T-helper 1 cell treated with Interleukin-12 subunit alpha and Interleukin-12 subunit beta and Interleukin-4 antibody, amounts not matched to agents 30 ng/mL and 1 ng/mL, for 36 hours (primary cell): Measurements from ENCODE around the gene RCAN3. TPM values are rescaled to one million over a fixed set of nuclear protein-coding genes. Genes with fewer than 3 reads are reported as not detected.
"Not testable (repeated sequence)": the region's sequence is repeated elsewhere in the genome, so short reads cannot be mapped to it uniquely, and the experiment has no call there.

Experiments
- intact Hi-C: fragments of 100-400 bp; cut with micrococcal nuclease; formaldehyde crosslinking; loops from one replicate; pipeline ENCODE4 v1.15.1; 2024
- total RNA-seq: library from RNA; stranded (reverse); gene quantifications from 2 replicates; pipeline ENCODE4 v1.2.3, GENCODE V29; 2022

RCAN3 gene
- total RNA-seq, 1 donor from 2014 or later, result 55.5 TPM

DNA sequence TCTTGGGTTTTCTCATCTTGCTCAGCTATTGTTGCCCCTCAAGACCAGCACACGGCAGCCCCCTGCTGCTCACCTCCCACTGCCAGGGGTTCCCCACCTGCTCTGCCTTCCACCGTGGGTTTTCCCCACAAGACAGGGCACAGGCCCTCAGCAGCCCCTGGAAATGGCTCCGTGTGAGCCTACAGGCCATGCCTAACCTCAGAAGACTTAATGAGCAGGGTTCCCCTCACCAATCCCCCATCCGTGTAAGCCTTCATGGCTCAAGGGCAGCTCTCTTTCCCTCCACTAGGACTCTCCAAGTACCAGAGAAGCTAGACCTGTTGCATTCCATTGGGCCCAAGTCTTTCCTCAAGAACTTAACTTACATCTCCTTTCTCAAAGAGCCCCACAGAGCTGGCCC, 18.4 kb upstream of the RCAN3 start:
- intact Hi-C loops, result loop anchor here (5.0 kb wide), 1 partner anchor 158 kb away; the partner anchor contains the start of gene SRRM1

- intact Hi-C loops, result loop anchor here (1.0 kb wide), 2 partner anchors 16 to 71 kb away; partner anchors contain the start of genes NIPAL3 and RCAN3
Measured at GRCh38 chr1:24486331-24487065, 16.1 kb upstream of the RCAN3 start.

DNA sequence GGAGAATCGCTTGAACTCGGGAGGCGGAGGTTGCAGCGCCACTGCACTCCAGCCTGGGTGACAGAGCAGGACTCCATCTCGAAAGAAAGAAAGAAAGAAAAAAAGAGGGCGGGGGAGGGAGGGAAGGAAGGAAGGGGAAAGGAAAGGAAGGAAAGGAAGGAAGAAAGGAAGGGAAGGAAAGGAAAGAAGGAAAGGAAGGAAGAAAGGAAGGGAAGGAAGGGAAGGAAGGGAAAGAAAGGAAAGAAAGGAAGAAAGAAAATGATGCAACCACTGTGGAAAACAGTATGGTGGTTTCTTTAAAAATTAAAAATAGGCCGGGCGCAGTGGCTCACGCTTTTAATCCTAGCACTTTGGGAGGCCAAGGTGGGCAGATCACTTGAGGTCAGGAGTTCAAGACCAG, 15.2 kb upstream of the RCAN3 start:
- intact Hi-C loops, result no loop called here

DNA sequence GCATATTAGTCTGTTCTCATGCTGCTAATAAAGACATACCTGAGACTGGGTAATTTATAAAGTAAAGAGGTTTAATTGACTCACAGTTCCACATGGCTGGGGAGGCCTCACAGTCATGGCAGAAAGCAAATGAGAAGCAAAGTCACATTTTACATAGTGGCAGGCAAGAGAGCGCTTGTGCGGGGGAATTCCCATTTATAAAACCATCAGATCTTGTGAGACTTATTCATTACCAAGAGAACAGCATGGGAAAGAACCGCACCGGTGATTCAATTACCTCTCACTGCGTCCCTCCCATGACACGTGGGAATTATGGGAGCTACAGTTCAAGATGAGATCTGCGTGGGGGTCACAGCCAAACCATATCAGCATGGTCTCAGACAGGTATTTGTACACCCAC, 14.5 kb upstream of the RCAN3 start:
- intact Hi-C loops, result not testable (repeated sequence)

DNA sequence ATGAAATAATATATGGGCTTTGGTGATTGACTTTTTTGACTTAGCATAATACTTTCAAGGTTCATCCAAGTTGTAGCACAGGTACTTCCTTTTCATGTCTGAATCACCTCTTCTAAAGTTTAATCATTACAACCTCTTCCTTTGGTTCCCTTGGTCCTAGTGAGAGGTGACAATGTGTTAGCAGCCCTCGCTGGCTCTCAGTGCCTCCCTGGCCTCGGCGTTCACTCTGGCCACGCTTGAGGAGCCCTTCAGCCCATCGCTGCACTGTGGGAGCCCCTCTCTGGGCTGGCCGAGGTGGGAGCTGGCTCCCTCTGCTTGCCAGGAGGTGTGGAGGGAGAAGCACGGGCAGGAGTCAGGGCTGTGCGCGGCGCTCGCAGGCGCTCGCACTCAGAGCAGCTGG, 13.0 kb upstream of the RCAN3 start:
- intact Hi-C loops, result no loop called here

- intact Hi-C loops, result no loop called here
Measured at GRCh38 chr1:24490101-24490781, 12.4 kb upstream of the RCAN3 start.

DNA sequence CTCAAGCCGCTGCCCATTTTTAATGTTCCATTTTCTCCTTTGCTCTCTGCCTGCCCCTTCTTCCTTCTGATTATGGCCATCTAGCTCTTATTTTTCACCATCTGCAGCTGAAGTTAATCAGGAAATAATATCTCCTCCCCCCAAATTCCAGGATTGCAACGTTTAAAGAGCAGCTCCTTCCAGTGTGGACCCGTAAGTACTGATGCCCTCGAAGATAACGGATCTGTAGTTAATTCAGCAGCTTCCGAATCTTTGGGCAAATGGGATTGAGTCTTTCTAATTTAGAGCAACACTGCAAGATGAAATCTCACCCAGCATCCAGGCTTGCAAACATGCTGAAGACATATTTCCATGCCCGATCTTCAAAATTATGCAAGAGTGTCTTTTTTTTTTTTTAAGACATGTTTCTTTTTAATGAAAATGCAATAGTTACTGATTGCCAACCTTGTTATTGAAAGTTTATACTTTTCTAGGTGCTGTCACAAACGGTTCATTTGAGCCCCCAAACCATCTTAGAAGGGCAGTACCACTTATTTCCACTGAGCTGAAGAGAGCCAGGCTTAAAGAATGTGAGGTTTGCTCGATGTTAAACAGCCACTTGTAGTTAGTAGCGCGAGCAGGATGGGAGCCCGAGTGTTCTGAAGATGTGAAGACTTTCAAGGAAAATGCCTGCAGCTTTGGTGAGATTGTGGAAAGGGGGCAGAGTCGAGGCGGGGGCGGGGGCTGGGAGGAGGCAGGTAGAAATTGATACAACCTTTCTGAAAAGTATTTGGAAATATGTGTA, 10.9 kb upstream of the RCAN3 start:
- intact Hi-C loops, result no loop called here

GRCh38 chr1:24492935-24493334, 9.7 kb upstream of the RCAN3 start:
- intact Hi-C loops, result not testable (repeated sequence)

- intact Hi-C loops, result no loop called here
Measured at GRCh38 chr1:24493785-24494184, 8.9 kb upstream of the RCAN3 start.

DNA sequence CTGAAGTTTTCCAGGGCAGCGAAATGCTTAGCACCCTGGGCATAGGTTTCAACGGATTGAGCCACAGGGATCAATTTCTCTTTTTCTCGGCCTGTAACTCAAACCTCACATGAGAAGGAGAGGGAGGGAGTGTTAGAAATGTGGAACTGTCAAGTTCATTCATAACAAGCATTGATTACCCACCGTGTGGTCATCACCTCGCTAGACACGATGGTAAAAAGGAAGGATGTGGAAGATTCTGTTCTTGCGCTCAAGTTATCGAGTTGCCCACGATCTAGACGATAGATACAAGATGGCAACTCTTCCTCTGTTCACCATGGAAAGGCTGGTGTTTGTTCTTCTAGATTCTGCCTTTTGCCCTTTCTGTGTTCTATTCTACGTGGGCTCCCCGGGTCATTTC, 4.0 kb upstream of the RCAN3 start:
- intact Hi-C loops, result no loop called here

DNA sequence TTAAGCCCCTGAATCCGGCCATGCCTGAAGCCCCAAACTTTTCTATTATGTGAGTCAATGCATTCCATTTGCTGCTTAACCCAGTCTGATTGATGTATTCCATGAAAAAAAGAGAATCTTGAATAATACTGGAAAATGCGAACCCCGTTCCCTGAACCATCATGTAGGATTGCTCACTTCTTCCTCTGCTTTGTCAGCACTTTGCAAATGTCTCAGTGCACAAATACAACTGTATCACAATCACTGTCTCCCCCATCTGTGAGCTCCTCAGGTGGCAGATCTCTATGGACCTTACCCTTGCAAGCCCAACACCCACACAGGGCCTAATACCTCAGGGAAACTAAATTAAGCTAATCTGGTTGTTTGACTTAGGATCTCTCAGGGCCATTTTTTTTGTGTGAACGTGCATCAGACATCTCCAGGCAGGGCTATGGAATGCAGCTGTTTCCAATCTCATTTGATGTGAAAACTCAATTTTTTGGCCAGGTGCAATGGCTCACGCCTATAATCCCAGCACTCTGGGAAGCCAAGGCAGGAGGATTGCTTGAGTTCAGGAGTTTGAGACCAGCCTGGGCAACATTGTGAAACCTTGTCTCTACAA, 2.1 kb upstream of the RCAN3 start:
- intact Hi-C loops, result loop anchor here (5.0 to 10.0 kb wide), 3 partner anchors 306 to 744 kb away; partner anchors contain the start of genes RSRP1 and SRSF10

DNA sequence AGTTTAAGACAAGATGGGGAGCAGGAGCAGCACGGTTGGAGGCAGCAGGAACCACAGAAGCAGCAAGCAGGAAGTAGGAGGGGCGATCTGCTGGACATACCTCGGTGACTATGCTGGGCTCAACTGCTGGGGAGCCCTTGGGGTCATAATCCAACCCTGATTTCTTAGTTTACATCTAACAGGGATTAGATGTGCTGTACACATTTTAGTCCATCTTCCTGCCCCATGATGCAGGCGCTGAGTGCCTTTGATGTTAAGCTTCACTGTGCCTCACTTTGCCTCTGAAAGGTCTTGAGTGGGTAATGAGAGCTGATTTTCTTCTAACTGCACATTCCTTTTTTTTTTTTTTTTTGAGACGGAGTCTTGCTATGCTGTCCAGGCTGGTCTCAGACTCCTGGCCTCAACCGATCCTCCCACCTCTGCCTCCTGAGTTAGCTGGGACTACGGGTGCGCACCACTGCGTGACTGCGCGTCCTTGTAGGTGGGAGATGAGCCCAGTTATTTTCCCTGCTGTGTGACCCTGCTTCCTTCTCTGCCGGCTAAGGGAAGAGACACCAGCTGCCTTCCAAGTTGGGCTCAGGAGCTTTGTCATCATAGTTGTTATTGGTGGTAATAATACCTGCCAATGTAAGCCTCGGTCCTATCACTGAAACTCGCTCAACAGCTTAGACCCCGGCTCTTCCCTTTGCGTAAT, 1.1 kb upstream of the RCAN3 start:
- intact Hi-C loops, result loop anchor here (1.0 to 10.0 kb wide), 10 partner anchors 15 to 743 kb away; partner anchors contain the start of genes NIPAL3, PNRC2, RSRP1 and SRRM1

- intact Hi-C loops, result loop anchor here (1.0 to 10.0 kb wide), 10 partner anchors 16 to 743 kb away; partner anchors contain the start of genes NIPAL3, PNRC2, RSRP1 and SRRM1
Measured at GRCh38 chr1:24502065-24502708, 449 bp upstream of the RCAN3 start.

GRCh38 chr1:24503059-24503751, 569 bp downstream of the RCAN3 start:
- intact Hi-C loops, result loop anchor here (2.0 to 10.0 kb wide), 4 partner anchors 308 to 742 kb away; partner anchors contain the start of genes PNRC2, RSRP1 and SRSF10

GRCh38 chr1:24503870-24504523, 1.4 kb downstream of the RCAN3 start:
- intact Hi-C loops, result loop anchor here (2.0 to 10.0 kb wide), 4 partner anchors 309 to 741 kb away; partner anchors contain the start of genes PNRC2, RSRP1 and SRSF10

DNA sequence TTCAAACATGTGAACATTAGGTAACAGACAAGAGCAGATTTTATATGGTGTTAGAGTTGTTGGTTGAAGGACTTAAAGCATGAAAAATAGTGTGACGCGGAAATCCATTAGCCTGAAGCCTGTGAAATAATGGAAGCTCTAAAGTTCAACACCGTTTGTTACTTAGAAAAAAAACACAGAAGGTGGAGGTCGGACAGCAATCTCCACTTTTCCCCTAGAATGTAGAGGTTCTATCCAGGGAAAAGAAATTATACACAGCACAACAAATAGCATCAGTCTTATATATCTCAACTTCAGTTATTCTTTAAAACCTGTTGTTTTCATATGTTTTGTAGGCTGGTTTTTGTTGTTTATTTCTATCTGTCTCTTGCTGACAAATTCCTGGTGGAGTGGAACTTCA, 1.9 kb downstream of the RCAN3 start:
- intact Hi-C loops, result loop anchor here (5.0 to 10.0 kb wide), 3 partner anchors 310 to 740 kb away; partner anchors contain the start of genes RSRP1 and SRSF10

DNA sequence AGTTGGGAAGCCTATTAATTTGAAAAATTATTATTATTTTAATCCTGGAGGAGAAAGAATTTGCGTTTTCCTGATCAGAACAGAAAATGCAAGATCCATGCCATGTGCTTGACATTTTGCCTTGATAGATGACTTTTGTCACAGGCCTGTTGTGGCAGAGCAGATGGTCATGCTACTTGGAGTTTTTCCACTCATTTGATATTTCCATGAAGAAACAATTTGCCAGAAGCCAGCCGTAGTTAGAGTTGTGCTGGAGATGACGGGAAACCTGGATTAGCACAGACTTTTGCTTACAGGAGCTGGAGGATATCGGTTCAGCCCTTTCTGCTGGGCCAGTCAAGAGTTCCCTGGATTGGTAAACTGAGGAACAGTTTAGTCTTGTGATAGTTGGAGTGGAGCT, 3.2 kb downstream of the RCAN3 start:
- intact Hi-C loops, result loop anchor here (1.0 to 10.0 kb wide), 4 partner anchors 21 to 739 kb away; partner anchors contain the start of genes NIPAL3 and RSRP1

DNA sequence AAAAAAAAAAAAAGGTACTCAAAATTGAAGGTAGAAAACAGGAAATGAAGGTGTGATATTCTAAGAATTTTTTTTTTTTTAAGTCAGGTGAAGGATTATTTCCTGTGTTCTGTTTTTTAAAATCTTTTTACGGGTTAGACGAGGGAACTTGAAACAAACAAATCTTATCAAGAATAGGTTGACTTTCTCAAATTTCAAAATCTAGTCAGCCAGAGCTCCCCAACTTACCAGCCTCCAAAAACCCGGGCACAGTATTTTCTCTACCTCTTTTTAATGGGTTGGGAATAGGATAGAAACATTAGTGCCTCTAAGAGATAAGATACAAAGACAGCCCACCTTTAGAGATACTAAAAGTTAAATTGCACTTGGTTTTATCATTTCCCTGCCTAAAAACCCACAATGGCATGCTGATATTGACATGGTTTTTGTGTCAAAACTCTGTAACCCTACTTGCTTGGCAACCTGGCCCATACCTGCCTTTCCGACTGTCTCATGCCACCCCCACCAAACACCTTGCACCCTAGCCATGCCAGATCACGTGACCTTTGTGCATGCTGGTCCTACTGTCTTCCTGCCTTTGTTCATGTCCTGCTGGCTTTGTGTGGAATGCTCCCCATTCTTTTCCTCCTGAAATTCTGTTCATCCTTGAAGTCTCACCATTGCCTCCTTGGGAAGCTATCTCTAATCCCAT, 4.2 kb downstream of the RCAN3 start:
- intact Hi-C loops, result loop anchor here (1.0 to 10.0 kb wide), 4 partner anchors 20 to 738 kb away; partner anchors contain the start of genes NIPAL3 and RSRP1
